ENCODE measurements around the gene MBD3.

Gene MBD3

DNA sequence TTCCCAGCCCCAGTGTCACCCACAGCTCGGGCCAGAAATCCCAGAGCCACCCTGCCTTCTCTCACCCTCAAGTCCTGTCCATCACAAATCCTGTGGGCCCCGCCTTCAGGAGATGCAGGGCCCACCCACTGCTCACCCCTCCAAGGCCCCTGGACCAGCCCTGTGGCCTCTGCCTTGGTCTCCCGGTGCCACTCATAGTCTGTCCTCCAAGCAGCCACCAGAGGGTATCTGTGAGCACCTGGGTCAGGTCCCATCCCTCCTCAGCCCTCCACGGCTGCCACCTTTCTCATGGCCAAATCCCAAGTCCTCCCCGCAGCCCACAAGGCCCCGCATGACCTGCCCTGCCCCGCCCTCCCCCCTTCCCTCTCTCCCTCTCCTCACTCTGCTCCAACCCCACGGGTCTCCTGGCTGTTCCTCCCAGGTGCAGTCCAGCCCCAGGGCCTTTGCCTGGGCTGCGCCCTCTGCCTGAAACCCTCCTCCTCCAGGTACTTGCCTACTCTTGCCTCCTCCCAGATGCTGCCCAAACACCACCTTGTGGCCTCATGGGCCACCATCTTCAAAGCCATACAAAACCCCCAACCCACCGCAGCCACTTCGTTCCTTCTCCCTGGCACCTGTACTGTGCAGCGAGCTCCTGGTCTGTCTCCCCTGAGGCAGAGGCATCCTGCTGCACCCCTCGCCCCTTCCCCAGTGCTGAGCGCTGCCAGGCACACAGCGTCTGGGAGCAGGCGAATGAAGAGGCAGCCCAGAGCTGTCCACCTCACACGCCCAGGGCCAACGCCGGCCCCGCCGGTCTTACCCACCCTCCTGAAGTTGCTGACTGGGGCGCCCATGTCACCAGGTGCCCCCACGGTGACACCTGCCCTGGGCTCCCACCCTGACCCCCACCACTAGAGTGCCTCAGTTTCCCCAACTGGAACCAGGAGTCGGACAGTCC, 25.8 kb upstream of the MBD3 start:
- Histone ChIP-seq H3K9ac (ENCODE audit: low read length) (no peak overlapping the region), H3K27me3 (replicated peaks; ENCODE audit: control insufficient read depth, insufficient read depth, low read length) (no peaks in the 10 kb centered on the region), H3K4me3 (ENCODE audit: low read length) (no peak overlapping the region), H3K9me3 (ENCODE audit: control insufficient read depth, low read length) (no peaks in the 10 kb centered on the region), H3K4me1 (ENCODE audit: control insufficient read depth, insufficient read depth, low read length) (no peaks in the 10 kb centered on the region), H3K36me3 (ENCODE audit: control insufficient read depth, insufficient read depth, low read length, severe bottlenecking) (peaks cover 25% of the 10 kb centered on the region)
- DNase-seq (ENCODE audit: low read depth), result peak; percentile 26

DNA sequence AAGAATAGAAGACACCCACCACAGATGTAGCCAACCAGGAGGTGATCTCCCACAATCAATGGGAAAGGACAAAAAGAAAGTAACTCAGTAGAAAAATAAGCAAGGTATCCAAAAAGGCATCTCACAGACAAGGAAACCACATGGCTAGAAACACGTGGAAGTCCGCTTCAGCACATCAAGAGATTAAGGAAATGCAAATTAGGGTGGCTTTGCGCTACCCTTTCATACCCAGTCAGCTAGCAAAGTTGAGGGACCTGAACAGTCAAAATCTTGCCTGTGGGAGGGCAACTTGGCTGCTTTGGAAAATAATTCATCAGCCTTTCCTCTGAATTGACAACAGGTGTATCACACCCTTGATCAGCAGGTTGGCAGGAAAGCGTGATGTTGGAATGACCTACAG, 24.2 kb upstream of the MBD3 start:
- DNase-seq (ENCODE audit: low read depth), result no peak
- H3K36me3 ChIP-seq (ENCODE audit: control insufficient read depth, insufficient read depth, low read length, severe bottlenecking), result peaks cover 39% of the 10 kb centered on the region
- no peaks in the 10 kb centered on the region for H3K27me3 ChIP-seq (replicated peaks; ENCODE audit: control insufficient read depth, insufficient read depth, low read length)
- H3K4me3 ChIP-seq (ENCODE audit: low read length), result no peak overlapping the region
- no peaks in the 10 kb centered on the region for H3K9me3 ChIP-seq (ENCODE audit: control insufficient read depth, low read length)
- no peak overlapping the region for H3K9ac ChIP-seq (ENCODE audit: low read length)
- no peaks in the 10 kb centered on the region for H3K4me1 ChIP-seq (ENCODE audit: control insufficient read depth, insufficient read depth, low read length)

DNA sequence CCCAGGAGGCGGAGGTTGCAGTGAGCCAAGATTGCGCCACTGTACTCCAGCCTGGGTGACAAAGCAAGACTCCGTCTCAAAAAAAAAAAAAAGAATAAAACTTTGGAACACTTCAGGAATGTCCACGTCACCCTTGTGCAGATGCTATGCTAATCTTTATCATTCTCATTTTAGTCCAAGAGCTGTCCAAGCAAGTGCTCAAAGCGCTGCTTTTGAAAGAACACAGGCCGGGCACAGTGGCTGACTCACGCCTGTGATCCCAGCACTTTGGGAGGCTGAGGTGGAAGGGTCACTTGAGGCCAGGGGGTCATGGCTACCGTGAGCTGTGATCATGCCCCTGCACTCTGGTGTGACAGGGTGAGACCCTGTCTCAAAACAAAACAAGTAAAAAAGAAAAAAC, 23.7 kb upstream of the MBD3 start:
- Histone ChIP-seq H3K4me1 (ENCODE audit: control insufficient read depth, insufficient read depth, low read length) (no peaks in the 10 kb centered on the region), H3K9me3 (ENCODE audit: control insufficient read depth, low read length) (no peaks in the 10 kb centered on the region), H3K36me3 (ENCODE audit: control insufficient read depth, insufficient read depth, low read length, severe bottlenecking) (peaks cover 41% of the 10 kb centered on the region), H3K4me3 (ENCODE audit: low read length) (no peak overlapping the region), H3K27me3 (replicated peaks; ENCODE audit: control insufficient read depth, insufficient read depth, low read length) (no peaks in the 10 kb centered on the region), H3K9ac (ENCODE audit: low read length) (no peak overlapping the region)
- DNase-seq (ENCODE audit: low read depth), result no peak

DNA sequence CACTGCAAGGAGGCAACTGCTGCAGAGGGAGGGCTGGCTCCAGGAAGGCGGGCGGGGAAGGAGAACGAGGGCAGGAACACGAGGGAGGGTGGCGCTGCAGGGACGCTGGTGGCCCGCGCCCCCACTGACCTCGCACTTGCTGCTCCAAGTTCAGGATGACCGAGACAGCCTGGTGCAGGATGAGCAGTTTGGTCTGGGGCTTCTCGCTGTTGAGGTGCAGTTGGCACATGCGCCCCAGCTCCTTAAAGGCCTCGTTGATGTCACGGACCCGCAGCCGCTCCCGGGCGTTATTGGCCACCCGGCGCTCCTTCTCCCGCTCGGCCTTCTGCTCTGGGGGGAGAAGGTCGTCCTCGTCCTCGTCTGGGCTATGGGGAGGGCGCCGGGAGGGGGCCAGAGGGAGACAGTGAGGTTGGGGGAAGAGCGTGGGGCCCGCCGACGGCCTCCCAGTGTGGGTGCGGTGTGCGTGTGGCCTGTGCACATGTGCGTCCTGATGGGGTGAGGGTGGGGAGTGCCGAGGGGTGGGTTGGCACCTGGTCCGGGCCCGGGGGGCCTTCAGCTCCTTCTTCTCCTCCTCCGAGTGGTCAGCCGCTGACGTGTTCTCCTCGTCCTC, 22.6 kb upstream of the MBD3 start:
- no peak for DNase-seq (ENCODE audit: low read depth)
- no peaks in the 10 kb centered on the region for H3K27me3 ChIP-seq (replicated peaks; ENCODE audit: control insufficient read depth, insufficient read depth, low read length)
- no peaks in the 10 kb centered on the region for H3K4me1 ChIP-seq (ENCODE audit: control insufficient read depth, insufficient read depth, low read length)
- no peak overlapping the region for H3K4me3 ChIP-seq (ENCODE audit: low read length)
- peaks cover 45% of the 10 kb centered on the region for H3K36me3 ChIP-seq (ENCODE audit: control insufficient read depth, insufficient read depth, low read length, severe bottlenecking)
- no peak overlapping the region for H3K9ac ChIP-seq (ENCODE audit: low read length)
- H3K9me3 ChIP-seq (ENCODE audit: control insufficient read depth, low read length), result no peaks in the 10 kb centered on the region

DNA sequence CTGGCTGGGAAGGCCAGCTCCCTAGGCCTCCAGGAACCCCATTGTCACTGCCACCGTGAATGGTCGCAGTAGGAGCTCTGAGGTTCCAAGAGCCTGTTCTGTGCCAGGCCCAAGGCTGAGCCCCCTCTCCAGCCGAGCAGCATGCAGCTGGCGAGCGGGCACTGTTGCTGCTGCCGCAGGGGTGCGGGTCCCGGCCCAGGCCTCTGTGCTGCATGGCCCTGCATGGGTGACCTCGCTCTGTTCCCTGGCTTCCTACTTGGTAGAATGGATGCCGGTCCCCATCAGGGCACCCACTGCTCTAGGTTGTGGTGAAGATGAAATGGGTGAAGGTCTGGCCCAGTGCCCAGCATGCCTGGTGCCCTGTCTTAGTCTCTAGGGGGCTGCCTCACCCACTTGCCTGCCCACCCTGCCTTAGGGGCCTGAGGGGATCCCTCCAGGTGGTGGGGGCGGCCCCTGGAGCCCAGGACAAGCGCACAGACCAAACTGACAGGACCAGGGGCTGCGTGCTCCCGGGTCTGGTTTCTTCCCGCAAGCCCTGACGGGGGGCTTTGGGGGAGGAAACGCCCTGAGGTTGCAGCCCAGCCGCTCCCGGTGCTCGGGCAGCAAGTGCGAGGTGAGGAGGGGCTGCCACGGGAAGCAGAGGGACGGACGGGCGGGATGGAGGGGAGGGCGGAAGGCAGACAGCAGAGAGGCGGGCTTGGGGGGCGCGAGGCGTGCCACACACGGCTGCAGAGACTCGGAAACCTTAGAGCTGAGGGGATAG, 21.3 kb upstream of the MBD3 start:
- no peaks in the 10 kb centered on the region for H3K4me1 ChIP-seq (ENCODE audit: control insufficient read depth, insufficient read depth, low read length)
- peaks cover 46% of the 10 kb centered on the region for H3K36me3 ChIP-seq (ENCODE audit: control insufficient read depth, insufficient read depth, low read length, severe bottlenecking)

DNA sequence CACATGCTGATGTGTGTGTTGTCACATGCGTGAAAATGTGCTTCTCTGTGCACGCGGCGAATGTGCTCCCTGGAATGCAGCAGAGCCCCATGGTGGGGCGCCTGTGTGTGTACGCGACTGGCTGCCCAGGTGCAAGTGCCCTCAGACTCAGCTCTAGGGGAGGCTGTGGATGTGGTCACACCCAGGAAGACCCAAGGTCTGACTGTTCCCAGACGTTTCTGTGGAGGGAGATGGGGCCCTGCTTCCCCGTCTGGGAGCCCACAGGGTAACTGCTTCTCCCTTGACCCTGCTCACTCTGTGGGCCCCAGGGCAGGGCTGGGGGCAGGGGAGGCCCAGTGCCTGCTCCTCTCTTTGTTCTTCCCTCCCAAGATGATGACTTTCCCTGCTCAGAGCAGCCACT, 20.5 kb upstream of the MBD3 start:
- no peak for DNase-seq (ENCODE audit: low read depth)
- no peaks in the 10 kb centered on the region for H3K27me3 ChIP-seq (replicated peaks; ENCODE audit: control insufficient read depth, insufficient read depth, low read length)
- no peak overlapping the region for H3K9ac ChIP-seq (ENCODE audit: low read length)
- peaks cover 6% of the 10 kb centered on the region for H3K4me1 ChIP-seq (ENCODE audit: control insufficient read depth, insufficient read depth, low read length)
- H3K9me3 ChIP-seq (ENCODE audit: control insufficient read depth, low read length), result no peaks in the 10 kb centered on the region
- peaks cover 42% of the 10 kb centered on the region for H3K36me3 ChIP-seq (ENCODE audit: control insufficient read depth, insufficient read depth, low read length, severe bottlenecking)
- no peak overlapping the region for H3K4me3 ChIP-seq (ENCODE audit: low read length)

More for the DNA sequence above, 21.3 kb upstream of the MBD3 start:
- Histone ChIP-seq H3K4me3 (ENCODE audit: low read length) (no peak overlapping the region), H3K9me3 (ENCODE audit: control insufficient read depth, low read length) (no peaks in the 10 kb centered on the region), H3K27me3 (replicated peaks; ENCODE audit: control insufficient read depth, insufficient read depth, low read length) (no peaks in the 10 kb centered on the region), H3K9ac (ENCODE audit: low read length) (no peak overlapping the region)
- no peak for DNase-seq (ENCODE audit: low read depth)

DNA sequence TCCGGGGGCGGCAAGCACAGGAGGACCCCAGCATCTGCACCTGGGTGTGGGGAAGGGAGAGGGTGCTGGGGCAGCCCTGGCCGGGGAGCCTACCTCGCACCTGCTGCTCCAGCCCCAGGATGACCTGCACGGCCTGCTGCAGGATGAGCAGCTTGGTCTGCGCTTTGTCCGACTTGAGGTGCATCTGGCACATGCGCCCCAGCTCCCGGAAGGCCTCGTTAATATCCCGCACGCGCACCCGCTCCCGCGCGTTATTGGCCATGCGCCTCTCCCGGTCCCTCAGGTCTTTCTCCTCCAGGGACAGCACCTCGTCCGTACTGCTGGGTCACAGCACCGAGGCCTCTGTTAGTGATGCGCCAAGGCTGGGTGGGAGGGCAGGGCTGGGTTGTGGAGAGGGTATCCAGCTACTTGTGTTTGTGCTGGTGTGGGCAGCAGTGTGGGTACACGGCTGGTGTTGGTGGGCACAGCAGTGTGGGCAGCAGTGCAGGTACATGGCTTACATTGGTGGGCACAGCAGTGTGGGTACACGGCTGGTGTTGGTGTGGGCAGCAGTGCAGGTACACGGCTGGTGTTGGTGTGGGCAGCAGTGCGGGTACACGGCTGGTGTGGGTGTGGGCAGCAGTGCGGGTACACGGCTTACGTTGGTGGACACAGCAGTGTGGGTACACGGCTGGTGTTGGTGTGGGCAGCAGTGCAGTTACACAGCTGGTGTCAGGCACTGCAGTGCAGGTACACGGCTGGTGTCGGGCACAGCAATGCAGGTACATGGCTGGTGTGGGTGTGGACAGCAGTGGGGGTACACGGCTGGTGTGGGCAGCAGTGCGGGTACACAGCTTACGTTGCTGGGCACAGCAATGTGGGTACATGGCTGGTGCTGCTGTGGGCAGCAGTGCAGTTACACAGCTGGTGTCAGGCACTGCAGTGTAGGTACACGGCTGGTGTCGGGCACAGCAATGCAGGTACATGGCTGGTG, 19.7 kb upstream of the MBD3 start:
- H3K9me3 ChIP-seq (ENCODE audit: control insufficient read depth, low read length), result no peaks in the 10 kb centered on the region
- DNase-seq (ENCODE audit: low read depth), result no peak
- H3K27me3 ChIP-seq (replicated peaks; ENCODE audit: control insufficient read depth, insufficient read depth, low read length), result no peaks in the 10 kb centered on the region
- no peak overlapping the region for H3K9ac ChIP-seq (ENCODE audit: low read length)
- H3K4me3 ChIP-seq (ENCODE audit: low read length), result no peak overlapping the region
- peaks cover 40% of the 10 kb centered on the region for H3K36me3 ChIP-seq (ENCODE audit: control insufficient read depth, insufficient read depth, low read length, severe bottlenecking)
- peaks cover 6% of the 10 kb centered on the region for H3K4me1 ChIP-seq (ENCODE audit: control insufficient read depth, insufficient read depth, low read length)

DNA sequence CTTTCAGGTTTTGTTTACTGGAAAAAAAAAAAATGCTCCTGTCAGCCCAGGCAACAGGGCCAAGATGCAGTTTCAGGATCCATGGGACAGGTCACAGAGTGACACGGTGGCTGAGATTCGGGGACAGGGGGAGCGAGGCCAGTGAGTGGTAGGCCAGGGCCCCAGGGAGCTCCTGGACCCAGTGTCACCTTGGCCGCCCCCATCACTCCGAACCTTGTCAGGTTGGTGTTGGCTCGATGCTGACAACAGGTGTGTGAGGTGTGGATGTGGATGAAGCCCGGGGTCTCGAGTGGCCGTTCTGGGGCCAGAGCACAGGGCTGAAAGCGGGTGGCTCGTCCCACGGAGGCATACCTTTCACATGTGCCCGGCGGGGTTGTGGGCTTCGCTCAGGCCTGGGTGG, 18.7 kb upstream of the MBD3 start:
- no peak for DNase-seq (ENCODE audit: low read depth)

DNA sequence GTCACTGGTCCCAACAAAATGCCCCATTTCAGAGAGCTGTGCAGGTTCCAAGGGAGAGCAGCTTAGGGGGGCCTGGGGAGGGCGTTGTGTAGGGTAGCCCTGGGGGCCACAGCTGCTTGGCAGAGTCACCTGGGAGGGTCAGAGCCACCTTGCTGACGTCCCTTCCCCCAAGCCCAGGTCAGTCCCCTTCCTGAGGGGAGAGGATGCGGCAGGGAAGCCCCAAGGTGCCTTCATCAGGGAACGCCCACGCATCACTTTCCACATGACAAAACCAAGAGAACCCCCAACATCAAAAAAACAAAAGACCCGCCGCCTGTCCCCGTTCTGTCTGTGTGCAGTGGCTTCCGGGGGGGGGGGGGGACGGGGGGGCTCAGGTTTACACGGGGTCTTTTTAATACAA, 17.9 kb upstream of the MBD3 start:
- H3K4me3 ChIP-seq (ENCODE audit: low read length), result no peak overlapping the region
- H3K9ac ChIP-seq (ENCODE audit: low read length), result no peak overlapping the region
- DNase-seq (ENCODE audit: low read depth), result no peak
- peaks cover 36% of the 10 kb centered on the region for H3K36me3 ChIP-seq (ENCODE audit: control insufficient read depth, insufficient read depth, low read length, severe bottlenecking)
- H3K27me3 ChIP-seq (replicated peaks; ENCODE audit: control insufficient read depth, insufficient read depth, low read length), result no peaks in the 10 kb centered on the region
- no peaks in the 10 kb centered on the region for H3K9me3 ChIP-seq (ENCODE audit: control insufficient read depth, low read length)
- H3K4me1 ChIP-seq (ENCODE audit: control insufficient read depth, insufficient read depth, low read length), result peaks cover 10% of the 10 kb centered on the region

More for the DNA sequence above, 18.7 kb upstream of the MBD3 start:
- Histone ChIP-seq H3K4me3 (ENCODE audit: low read length) (no peak overlapping the region), H3K9ac (ENCODE audit: low read length) (no peak overlapping the region), H3K9me3 (ENCODE audit: control insufficient read depth, low read length) (no peaks in the 10 kb centered on the region), H3K36me3 (ENCODE audit: control insufficient read depth, insufficient read depth, low read length, severe bottlenecking) (peaks cover 36% of the 10 kb centered on the region), H3K4me1 (ENCODE audit: control insufficient read depth, insufficient read depth, low read length) (peaks cover 7% of the 10 kb centered on the region), H3K27me3 (replicated peaks; ENCODE audit: control insufficient read depth, insufficient read depth, low read length) (no peaks in the 10 kb centered on the region)

DNA sequence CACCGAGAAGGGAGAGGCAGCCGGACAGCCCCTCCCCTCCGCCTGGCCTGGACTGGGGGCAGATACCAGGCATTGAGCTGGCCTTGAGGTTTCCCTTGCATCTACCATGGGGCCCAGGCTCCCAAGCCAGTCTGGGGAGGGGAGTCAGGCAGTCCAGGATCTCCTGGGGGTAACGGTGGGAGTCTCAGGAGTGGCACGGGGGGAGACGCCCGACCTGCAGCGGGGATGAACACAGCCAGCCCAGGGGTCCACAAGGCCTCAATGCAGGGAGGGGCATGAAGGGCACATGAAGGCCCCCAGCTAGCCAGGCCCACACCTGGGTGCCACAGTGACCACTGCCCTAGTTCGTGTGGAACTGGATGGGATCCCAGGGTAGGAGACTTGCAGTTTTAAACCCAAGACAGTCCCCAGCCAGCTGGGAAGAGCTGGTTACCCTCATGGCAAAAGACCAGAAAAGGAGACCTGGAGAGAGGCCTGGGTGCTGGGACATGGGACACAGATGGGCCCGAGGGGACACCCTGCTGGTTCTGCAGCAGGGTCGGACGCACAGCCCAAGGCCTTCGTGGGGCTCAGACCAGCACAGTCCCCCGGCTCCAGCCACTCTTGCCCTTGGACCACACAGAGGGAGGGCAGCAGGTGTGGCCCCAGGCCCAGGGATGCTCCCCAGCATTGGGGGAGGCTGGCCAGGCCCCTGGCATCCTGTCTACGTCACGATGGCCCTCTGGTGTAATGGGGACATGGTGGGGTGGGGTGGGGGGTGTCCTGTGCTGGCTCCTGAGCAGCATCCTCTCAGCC, 17.2 kb upstream of the MBD3 start:
- H3K36me3 ChIP-seq (ENCODE audit: control insufficient read depth, insufficient read depth, low read length, severe bottlenecking), result peaks cover 32% of the 10 kb centered on the region
- peaks cover 10% of the 10 kb centered on the region for H3K4me1 ChIP-seq (ENCODE audit: control insufficient read depth, insufficient read depth, low read length)
- no peak overlapping the region for H3K9ac ChIP-seq (ENCODE audit: low read length)
- no peak for DNase-seq (ENCODE audit: low read depth)
- no peaks in the 10 kb centered on the region for H3K27me3 ChIP-seq (replicated peaks; ENCODE audit: control insufficient read depth, insufficient read depth, low read length)
- no peaks in the 10 kb centered on the region for H3K9me3 ChIP-seq (ENCODE audit: control insufficient read depth, low read length)
- no peak overlapping the region for H3K4me3 ChIP-seq (ENCODE audit: low read length)
